Activated CD8-positive, alpha-beta T cell treated with anti-CD3 and anti-CD28 coated beads for 36 hours (primary cell): ENCODE data around the gene SF3A2. TPM values are rescaled to one million over a fixed set of nuclear protein-coding genes. Genes with fewer than 3 reads are reported as not detected.

Source experiments
- ATAC-seq: fragments of 200-7000 bp; cut with Tn5 transposase; one replicate; pipeline ENCODE4 v1.10.0; 2021; ENCODE audit warnings: mild to moderate bottlenecking, moderate library complexity
- CTCF ChIA-PET: fragments of 350-600 bp; sonication (Branson Sonifier 250); formaldehyde crosslinking; loops from one replicate; lab custom pipeline; 2021; ENCODE audit warnings: antibody characterized with exemption; lab: Charles Lee
- POLR2A ChIA-PET: fragments of 350-600 bp; sonication (Branson Sonifier 250); formaldehyde crosslinking; loops from one replicate; lab custom pipeline; 2021; ENCODE audit warnings: antibody characterized with exemption; lab: Charles Lee
- DNase-seq: peaks from one replicate; pipeline ENCODE4 v3.0.0-alpha.2; 2020
- H3K27ac Mint-ChIP-seq: one replicate; pipeline ENCODE4 v1.8.0; 2021; ENCODE audit warnings: mild to moderate bottlenecking, mixed read lengths
- H3K27me3 Mint-ChIP-seq: one replicate; pipeline ENCODE4 v1.8.0; 2021; ENCODE audit warnings: mixed read lengths
- H3K36me3 Mint-ChIP-seq: one replicate; pipeline ENCODE4 v1.8.0; 2021; ENCODE audit warnings: low read depth, mixed read lengths
- H3K4me1 Mint-ChIP-seq: one replicate; pipeline ENCODE4 v1.8.0; 2021; ENCODE audit warnings: low read depth, mixed read lengths
- H3K4me3 Mint-ChIP-seq: one replicate; pipeline ENCODE4 v1.8.0; 2021; ENCODE audit warnings: mild to moderate bottlenecking, moderate library complexity, mixed read lengths
- H3K9me3 Mint-ChIP-seq: one replicate; pipeline ENCODE4 v1.8.0; 2021; ENCODE audit warnings: mixed read lengths
- CTCF ChIP-seq: fragments of 200-600 bp; IDR thresholded peaks from one replicate; pipeline ENCODE4 v1.8.0; 2022; ENCODE audit warnings: antibody characterized with exemption, mild to moderate bottlenecking
- intact Hi-C: fragments of 100-400 bp; cut with micrococcal nuclease; formaldehyde crosslinking; loops from one replicate; pipeline ENCODE4 v1.10.0; 2022
- total RNA-seq, 2 experiments: library from RNA; stranded (reverse); gene quantifications; one replicate each; pipeline ENCODE4 v1.2.3, GENCODE V29; 2021

The SF3A2 gene
- total RNA-seq, 2 experiments from 2014 or later = 157 to 163 TPM

DNA sequence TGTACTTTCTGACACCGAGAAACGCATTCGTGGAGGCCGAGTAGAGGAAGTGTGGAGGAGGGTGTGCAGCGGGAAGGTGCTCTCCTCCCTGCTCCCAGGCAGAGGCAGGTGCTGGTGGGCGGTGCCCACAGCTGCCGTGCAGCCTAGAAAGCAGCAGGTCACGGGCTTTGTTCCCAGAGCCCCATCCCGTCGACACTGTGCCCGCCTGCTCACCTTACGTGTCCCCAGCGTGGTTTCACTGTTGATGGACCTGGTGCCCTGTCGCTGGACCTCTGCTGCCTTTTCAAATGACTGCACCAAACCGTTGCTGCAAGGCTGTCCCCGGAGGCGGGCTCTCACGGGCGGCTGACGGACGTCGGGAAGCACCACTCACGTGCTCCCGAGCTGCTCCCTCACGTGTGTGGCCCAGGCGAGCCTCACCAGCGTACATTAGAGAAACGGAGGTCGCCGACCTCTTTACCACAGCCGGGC, 21.3 kb upstream of the SF3A2 start:
- TF ChIP-seq CTCF = no peak
- no peak for DNase-seq
- peaks cover 17% of the 10 kb centered on the region for H3K4me1 Mint-ChIP-seq
- ChIA-PET POLR2A (interaction anchor here (1.6 to 1.8 kb wide), 2 partner anchors 17 to 19 kb away, joined by 5 read pairs; no protein-coding TSS in a partner anchor), CTCF (no interaction called here)
- H3K36me3 Mint-ChIP-seq = peaks cover 53% of the 10 kb centered on the region
- ATAC-seq = peak; percentile 10
- H3K27me3 Mint-ChIP-seq = no peaks in the 10 kb centered on the region
- no peak overlapping the region for H3K4me3 Mint-ChIP-seq
- peak overlapping the region; percentile 30 for H3K27ac Mint-ChIP-seq
- H3K9me3 Mint-ChIP-seq = no peaks in the 10 kb centered on the region
- intact Hi-C loops = no loop called here

DNA sequence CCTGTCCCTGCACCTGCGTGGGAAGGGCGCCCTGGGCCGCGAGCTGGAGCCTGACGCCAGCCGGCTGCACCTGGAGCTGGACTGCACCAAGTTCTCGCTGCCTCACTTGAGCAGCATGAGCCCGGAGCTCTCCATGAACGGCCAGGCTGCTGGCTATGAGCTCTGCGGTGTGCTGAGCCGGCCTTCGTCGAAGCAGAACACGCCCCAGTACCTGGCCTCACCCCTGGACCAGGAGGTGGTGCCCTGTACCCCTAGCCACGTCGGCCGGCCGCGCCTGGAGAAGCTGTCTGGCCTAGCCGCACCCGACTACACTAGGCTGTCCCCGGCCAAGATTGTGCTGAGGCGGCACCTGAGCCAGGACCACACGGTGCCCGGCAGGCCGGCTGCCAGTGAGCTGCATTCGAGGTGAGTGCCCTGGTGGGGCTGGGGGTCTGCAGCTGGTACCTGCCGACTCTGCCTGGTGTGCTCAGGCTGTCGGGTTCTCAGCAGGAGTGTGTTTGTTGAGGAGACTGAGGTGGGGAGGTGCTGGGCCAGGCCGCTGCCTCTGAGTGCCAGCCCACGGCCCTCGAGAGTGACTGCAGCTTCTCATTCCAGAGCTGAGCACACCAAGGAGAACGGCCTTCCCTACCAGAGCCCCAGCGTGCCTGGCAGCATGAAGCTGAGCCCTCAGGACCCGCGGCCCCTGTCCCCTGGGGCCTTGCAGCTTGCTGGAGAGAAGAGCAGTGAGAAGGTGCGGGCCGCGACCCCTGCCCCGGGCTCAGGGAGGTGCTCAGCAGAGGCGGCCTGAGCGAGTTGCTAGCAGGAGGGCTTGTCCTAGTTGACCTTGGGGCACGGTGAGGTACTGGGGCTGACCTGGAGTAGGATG, 20.0 kb upstream of the SF3A2 start:
- no peak for TF ChIP-seq CTCF
- CTCF ChIA-PET = no interaction called here

GRCh38 chr19:2217591-2217990, 19.0 kb upstream of the SF3A2 start:
- ATAC-seq = no peak
- ChIA-PET CTCF (no interaction called here), POLR2A (no interaction called here)
- TF ChIP-seq CTCF = no peak
- Mint-ChIP-seq H3K36me3 (peaks cover 40% of the 10 kb centered on the region), H3K9me3 (no peaks in the 10 kb centered on the region), H3K27ac (no peak overlapping the region), H3K4me1 (peaks cover 17% of the 10 kb centered on the region), H3K27me3 (no peaks in the 10 kb centered on the region), H3K4me3 (no peak overlapping the region)
- no peak for DNase-seq
- intact Hi-C loops = no loop called here

More for the DNA sequence above, 20.0 kb upstream of the SF3A2 start:
- Mint-ChIP-seq H3K4me1 (peaks cover 17% of the 10 kb centered on the region), H3K27ac (no peak overlapping the region), H3K27me3 (no peaks in the 10 kb centered on the region), H3K36me3 (peaks cover 47% of the 10 kb centered on the region), H3K9me3 (no peaks in the 10 kb centered on the region), H3K4me3 (no peak overlapping the region)
- DNase-seq (no peak), ATAC-seq (no peak)
- POLR2A ChIA-PET = interaction anchor here (0.8 to 1.8 kb wide), 4 partner anchors 15 to 39 kb away, joined by 3 to 5 read pairs (median 3); partner anchors contain the start of gene JSRP1
- intact Hi-C loops = no loop called here

- no peaks in the 10 kb centered on the region for H3K27me3 Mint-ChIP-seq
- no peak overlapping the region for H3K27ac Mint-ChIP-seq
- H3K36me3 Mint-ChIP-seq = peaks cover 43% of the 10 kb centered on the region
- peaks cover 20% of the 10 kb centered on the region for H3K4me1 Mint-ChIP-seq
- ATAC-seq = no peak
- no peak for DNase-seq
- H3K4me3 Mint-ChIP-seq = no peak overlapping the region
- no peaks in the 10 kb centered on the region for H3K9me3 Mint-ChIP-seq
- POLR2A ChIA-PET = no interaction called here
- CTCF ChIA-PET = no interaction called here
- no peak for TF ChIP-seq CTCF
- intact Hi-C loops = no loop called here
Observed at GRCh38 chr19:2219726-2220125, 16.9 kb upstream of the SF3A2 start.
